Fibroblast of pulmonary artery (primary cell): Measurements from ENCODE around the gene NSD1.

Source experiments
- DNase-seq: peaks from one replicate; pipeline ENCODE4 v3.0.0-alpha.2; 2010; ENCODE audit warnings: low read depth
- H3K4me3 ChIP-seq: replicated peaks from 2 replicates; pipeline ENCODE4 v1.5.1; 2011; ENCODE audit warnings: low read depth, mild to moderate bottlenecking, control low read depth, low read length, moderate library complexity
- TF ChIP-seq, protein P1 (sequence below): IDR thresholded peaks from 2 replicates; pipeline ENCODE4 v1.5.1; 2011; ENCODE audit warnings: mild to moderate bottlenecking, control low read depth, low read length, inconsistent platforms; ENCODE audit errors: missing control alignments

NSD1 gene

DNA sequence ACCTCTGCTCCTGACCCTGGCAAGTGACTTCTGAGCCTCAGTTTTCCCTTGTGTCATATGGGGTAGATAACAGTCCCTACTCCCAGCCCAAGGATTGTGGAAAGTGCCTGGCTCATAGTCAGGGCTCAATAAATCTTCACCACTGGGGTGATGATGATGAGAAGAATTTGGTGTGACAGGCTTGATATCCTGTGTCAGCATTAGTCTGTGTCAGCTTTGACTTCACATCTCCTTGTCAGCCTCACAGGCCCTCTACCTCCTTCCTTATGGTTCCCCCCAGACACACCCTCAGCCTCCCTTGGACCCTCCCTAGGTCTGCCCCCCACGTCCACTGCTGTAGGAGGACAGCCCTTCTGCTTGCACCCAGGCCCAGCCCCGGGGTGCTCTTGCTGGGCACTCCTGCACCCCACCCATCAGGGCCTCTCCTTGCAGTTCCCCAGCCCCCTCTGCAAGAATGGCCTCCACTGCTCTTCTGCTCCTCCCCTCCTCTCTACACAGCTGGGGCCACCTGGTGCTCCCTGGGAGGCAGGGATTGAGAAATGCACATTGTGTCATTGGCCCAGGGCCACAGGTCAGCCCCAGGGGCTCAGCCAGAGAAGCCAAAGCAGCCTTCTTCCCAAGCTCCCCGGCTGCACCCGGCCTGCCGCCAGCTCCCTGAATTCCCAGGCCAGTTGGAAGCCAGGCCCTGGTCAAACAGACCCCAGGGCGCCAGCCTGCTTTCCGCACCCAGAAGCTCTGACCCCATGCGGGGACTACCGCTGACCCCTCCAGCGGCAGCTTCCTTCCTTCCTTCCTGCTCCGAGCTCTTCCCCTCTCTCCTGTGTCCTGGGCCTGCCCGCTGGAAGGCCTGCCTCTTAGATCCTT lies 39.1 kb upstream of the NSD1 start:
- DNase-seq, result peak; percentile 92
- TF ChIP-seq, protein P1, sequence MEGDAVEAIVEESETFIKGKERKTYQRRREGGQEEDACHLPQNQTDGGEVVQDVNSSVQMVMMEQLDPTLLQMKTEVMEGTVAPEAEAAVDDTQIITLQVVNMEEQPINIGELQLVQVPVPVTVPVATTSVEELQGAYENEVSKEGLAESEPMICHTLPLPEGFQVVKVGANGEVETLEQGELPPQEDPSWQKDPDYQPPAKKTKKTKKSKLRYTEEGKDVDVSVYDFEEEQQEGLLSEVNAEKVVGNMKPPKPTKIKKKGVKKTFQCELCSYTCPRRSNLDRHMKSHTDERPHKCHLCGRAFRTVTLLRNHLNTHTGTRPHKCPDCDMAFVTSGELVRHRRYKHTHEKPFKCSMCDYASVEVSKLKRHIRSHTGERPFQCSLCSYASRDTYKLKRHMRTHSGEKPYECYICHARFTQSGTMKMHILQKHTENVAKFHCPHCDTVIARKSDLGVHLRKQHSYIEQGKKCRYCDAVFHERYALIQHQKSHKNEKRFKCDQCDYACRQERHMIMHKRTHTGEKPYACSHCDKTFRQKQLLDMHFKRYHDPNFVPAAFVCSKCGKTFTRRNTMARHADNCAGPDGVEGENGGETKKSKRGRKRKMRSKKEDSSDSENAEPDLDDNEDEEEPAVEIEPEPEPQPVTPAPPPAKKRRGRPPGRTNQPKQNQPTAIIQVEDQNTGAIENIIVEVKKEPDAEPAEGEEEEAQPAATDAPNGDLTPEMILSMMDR, result no peak

DNA sequence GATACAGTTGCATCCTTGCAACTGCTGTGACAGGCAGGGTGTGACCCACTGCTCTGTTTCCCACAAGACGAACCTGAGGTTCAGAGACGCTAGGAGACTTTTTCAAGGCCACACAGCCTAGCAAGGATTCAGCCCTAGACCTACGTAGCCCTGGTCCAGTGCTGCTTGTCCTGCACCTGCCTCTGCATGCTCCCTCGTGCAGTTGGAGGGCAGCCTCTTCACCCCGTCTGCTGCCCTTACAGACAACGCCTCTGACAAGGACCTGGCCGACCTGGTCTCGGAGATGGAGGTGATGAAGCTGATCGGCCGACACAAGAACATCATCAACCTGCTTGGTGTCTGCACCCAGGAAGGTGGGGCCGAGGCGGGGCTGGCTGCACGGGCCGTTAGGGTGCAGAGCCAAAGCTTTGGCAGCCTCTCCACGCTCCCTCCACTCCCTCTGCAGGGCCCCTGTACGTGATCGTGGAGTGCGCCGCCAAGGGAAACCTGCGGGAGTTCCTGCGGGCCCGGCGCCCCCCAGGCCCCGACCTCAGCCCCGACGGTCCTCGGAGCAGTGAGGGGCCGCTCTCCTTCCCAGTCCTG lies 38.4 kb upstream of the NSD1 start:
- DNase-seq, result no peak
- TF ChIP-seq, protein P1, result no peak
- H3K4me3 ChIP-seq, result no peak overlapping the region

More for the DNA sequence above, 39.1 kb upstream of the NSD1 start:
- H3K4me3 ChIP-seq, result no peak overlapping the region

DNA sequence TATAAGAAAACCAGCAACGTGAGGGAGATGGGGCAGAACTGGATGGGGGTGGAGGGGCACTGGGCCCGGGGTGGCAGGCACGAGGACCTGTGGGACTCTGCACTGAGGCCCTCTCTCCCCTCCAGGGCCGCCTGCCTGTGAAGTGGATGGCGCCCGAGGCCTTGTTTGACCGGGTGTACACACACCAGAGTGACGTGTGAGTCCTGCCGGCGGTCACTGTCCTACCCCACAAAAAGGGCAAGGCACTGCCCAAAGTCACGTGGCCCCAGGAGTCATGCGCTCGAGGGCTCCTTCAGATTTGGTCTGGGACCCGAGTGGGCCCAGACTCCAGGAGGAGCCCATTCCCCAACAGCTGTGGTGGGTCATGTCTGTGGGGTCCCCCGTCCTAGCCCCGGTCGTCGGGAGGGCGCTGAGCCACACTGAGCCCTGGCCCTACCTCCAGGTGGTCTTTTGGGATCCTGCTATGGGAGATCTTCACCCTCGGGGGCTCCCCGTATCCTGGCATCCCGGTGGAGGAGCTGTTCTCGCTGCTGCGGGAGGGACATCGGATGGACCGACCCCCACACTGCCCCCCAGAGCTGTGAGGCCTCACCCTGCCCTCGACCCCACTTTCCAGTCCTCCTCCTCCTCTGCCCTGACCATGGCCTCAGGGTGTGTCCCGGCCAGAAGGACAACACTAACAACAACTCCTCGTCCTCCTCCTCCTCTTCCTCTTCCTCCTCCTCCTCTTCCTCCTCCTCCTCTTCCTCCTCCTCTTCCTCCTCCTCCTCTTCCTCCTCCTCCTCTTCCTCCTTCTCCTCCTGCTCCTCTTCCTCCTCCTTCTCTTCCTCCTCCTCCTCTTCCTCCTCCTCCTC lies 37.2 kb upstream of the NSD1 start:
- TF ChIP-seq, protein P1, result no peak
- no peak for DNase-seq
- no peak overlapping the region for H3K4me3 ChIP-seq

DNA sequence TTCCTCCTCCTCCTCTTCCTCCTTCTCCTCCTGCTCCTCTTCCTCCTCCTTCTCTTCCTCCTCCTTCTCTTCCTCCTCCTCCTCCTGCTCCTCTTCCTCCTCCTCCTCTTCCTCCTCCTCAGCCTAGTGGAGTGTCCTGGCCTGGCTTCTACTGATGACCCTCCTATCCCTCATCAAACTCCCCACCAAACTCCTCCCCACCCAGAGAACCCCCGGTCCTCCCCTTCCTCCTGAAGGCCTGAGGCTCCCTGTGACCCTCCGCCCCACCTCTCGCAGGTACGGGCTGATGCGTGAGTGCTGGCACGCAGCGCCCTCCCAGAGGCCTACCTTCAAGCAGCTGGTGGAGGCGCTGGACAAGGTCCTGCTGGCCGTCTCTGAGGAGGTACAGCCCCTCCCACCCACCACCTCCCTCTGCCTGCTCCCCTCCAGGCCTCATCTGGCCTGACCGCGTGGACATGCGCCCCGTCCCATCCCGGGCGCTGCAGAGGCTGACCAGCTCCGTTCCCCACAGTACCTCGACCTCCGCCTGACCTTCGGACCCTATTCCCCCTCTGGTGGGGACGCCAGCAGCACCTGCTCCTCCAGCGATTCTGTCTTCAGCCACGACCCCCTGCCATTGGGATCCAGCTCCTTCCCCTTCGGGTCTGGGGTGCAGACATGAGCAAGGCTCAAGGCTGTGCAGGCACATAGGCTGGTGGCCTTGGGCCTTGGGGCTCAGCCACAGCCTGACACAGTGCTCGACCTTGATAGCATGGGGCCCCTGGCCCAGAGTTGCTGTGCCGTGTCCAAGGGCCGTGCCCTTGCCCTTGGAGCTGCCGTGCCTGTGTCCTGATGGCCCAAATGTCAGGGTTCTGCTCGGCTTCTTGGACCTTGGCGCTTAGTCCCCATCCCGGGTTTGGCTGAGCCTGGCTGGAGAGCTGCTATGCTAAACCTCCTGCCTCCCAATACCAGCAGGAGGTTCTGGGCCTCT lies 36.3 kb upstream of the NSD1 start:
- TF ChIP-seq, protein P1, result no peak
- no peak overlapping the region for H3K4me3 ChIP-seq
- no peak for DNase-seq

- H3K4me3 ChIP-seq, result no peak overlapping the region
- DNase-seq, result no peak
- TF ChIP-seq, protein P1, result no peak
Observed at GRCh38 chr5:177098120-177098469, 35.5 kb upstream of the NSD1 start.
